Measurements from ENCODE around the gene CTAGE15.
"Not testable (repeated sequence)": the region's sequence is repeated elsewhere in the genome, so short reads cannot be mapped to it uniquely, and the experiment has no call there.

DNA sequence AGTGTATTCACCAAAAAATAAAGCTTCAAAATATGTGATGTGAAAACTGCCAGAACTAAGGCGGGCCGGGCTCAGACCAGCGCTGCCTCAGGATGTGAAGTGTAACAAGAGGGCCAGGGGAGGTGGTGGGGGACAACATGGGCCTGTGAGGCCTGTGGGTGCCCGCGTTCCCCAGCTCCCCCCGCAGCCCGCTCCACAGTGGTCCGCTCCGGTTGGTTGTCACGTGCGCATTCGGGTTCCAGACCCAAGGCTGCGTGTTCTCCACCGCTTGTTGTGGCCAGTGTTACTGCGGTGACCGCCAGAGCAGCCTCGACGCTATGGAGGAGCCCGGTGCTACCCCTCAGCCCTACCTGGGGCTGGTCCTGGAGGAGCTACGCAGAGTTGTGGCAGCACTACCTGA is at the start of gene CTAGE15:
- TF ChIP-seq, protein P1, sequence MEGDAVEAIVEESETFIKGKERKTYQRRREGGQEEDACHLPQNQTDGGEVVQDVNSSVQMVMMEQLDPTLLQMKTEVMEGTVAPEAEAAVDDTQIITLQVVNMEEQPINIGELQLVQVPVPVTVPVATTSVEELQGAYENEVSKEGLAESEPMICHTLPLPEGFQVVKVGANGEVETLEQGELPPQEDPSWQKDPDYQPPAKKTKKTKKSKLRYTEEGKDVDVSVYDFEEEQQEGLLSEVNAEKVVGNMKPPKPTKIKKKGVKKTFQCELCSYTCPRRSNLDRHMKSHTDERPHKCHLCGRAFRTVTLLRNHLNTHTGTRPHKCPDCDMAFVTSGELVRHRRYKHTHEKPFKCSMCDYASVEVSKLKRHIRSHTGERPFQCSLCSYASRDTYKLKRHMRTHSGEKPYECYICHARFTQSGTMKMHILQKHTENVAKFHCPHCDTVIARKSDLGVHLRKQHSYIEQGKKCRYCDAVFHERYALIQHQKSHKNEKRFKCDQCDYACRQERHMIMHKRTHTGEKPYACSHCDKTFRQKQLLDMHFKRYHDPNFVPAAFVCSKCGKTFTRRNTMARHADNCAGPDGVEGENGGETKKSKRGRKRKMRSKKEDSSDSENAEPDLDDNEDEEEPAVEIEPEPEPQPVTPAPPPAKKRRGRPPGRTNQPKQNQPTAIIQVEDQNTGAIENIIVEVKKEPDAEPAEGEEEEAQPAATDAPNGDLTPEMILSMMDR (IDR thresholded peaks at IDR 0.05) = not testable (repeated sequence)
- not testable (repeated sequence) for TF ChIP-seq POLR2AphosphoS5, POLR2A (IDR thresholded peaks at IDR 0.05)
